ENCODE results near the gene TSPAN14.

The TSPAN14 gene, protein sequence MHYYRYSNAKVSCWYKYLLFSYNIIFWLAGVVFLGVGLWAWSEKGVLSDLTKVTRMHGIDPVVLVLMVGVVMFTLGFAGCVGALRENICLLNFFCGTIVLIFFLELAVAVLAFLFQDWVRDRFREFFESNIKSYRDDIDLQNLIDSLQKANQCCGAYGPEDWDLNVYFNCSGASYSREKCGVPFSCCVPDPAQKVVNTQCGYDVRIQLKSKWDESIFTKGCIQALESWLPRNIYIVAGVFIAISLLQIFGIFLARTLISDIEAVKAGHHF

DNA sequence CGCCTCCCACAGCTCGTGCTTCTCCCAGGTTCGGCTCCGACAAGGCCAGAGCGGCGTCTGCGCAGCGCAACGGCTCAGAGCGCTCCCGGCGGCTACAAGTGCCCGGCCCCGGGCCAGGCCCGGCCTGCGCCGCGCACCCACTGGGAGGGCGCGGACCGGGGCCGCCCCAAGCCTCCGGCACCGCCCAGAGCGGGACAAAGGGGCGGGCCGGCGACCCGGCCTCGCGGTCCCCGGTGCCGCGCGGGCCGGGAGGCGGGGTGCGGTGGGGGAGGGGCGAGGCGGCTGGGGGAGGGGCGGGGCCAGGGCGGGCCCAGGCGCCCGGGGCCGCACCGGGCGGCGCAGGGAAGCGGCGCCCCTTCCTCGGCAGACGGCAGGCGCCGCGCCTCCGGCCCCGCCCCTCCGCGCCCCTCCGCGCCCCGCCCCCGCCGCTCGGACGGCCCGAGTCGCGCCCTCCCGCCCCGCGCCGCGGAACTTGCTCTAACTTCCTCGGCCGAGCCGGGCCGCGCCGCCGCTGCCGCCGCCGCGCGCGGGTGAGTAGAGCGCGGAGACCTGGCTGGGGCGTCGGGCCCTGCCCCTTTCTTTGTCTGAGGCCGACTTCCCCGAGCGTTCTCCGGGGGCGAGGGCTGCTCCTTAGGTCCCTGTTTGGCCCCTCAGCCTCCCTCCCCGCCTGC, at the start of gene TSPAN14:
TSS of gene TSPAN14 (plus strand) at position 469 of the 671 bp plus-strand sequence. CDS start 34,924 bp downstream, outside the sequence.
- peak within 1 kb of the TSS; percentile 95 for H3K4me3 Mint-ChIP-seq
- no peaks in the 10 kb centered on the region for H3K9me3 Mint-ChIP-seq (ENCODE audit: low read depth)
- no peaks in the 10 kb centered on the region for H3K27me3 Mint-ChIP-seq
- peak within 1 kb of the TSS; percentile 100 for H3K27ac Mint-ChIP-seq
- peaks cover 44% of the 10 kb centered on the region for H3K4me1 Mint-ChIP-seq (ENCODE audit: low read depth)
- no peaks in the 10 kb centered on the region for H3K36me3 Mint-ChIP-seq

DNA sequence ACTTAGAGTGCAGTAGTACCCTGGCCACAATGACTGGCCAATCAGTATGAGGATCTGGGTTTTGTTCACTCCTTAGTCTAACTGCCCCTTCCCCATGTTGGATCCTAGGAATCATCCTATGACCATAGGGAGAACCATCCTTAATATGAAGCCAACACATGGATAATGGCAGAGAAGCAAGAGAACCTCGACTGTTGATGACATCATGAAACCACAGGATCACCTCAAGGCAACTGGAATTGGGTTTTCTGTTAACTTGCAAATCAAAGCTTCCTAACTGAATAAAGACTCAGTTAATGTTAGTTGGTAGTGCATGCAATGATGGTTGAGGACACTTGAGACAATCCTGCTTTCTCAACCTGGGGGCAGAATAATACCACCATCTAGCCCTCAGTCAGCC, 49.1 kb upstream of the TSPAN14 start:
- Mint-ChIP-seq H3K36me3 (no peaks in the 10 kb centered on the region), H3K4me1 (ENCODE audit: low read depth) (peaks cover 15% of the 10 kb centered on the region), H3K27me3 (no peaks in the 10 kb centered on the region), H3K27ac (no peak overlapping the region), H3K9me3 (ENCODE audit: low read depth) (no peaks in the 10 kb centered on the region), H3K4me3 (no peak overlapping the region)

DNA sequence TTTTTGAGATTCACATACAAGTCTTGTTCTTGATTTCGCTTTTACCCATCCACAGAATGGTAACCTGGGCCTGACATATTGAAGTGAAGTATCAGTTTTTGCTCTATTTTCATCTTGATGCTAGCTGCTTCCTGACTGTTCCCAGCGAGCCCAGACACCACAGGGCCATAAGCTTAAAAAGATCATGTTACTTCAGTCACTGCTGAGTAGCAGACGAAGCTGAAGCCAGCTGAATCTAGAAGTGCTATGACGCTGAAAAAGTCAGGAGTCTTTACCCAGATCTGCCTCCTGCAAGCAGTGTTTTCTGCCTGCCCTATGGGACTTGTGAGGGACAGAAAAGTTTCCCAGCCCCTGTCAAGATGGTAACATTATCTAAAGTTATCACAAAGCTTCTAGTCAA, 48.5 kb upstream of the TSPAN14 start:
- no peak overlapping the region for H3K27ac Mint-ChIP-seq
- no peaks in the 10 kb centered on the region for H3K27me3 Mint-ChIP-seq
- no peaks in the 10 kb centered on the region for H3K9me3 Mint-ChIP-seq (ENCODE audit: low read depth)
- no peaks in the 10 kb centered on the region for H3K36me3 Mint-ChIP-seq
- peaks cover 18% of the 10 kb centered on the region for H3K4me1 Mint-ChIP-seq (ENCODE audit: low read depth)
- H3K4me3 Mint-ChIP-seq: no peak overlapping the region

DNA sequence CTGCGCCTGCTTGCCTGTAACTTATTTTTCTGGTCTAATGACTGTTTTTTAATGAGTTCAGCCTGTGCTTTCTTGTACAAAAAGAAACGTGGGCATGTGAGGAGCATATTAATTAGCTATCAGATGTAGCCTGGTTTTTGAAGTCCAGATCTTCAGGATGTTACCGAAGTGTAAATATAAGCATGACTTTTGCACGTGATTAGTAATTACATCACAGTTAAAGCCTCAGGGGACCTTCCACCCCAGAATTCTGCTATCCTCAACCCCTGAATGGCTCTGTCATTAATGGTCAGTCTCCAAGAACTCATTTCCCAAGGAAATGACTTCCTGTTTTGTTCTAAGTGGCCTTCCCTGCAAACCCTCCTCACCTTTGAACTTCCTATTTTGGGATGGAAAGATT, 47.9 kb upstream of the TSPAN14 start:
- H3K36me3 Mint-ChIP-seq: no peaks in the 10 kb centered on the region
- peaks cover 22% of the 10 kb centered on the region for H3K4me1 Mint-ChIP-seq (ENCODE audit: low read depth)
- no peaks in the 10 kb centered on the region for H3K9me3 Mint-ChIP-seq (ENCODE audit: low read depth)
- no peak overlapping the region for H3K4me3 Mint-ChIP-seq
- H3K27ac Mint-ChIP-seq: no peak overlapping the region
- no peaks in the 10 kb centered on the region for H3K27me3 Mint-ChIP-seq

DNA sequence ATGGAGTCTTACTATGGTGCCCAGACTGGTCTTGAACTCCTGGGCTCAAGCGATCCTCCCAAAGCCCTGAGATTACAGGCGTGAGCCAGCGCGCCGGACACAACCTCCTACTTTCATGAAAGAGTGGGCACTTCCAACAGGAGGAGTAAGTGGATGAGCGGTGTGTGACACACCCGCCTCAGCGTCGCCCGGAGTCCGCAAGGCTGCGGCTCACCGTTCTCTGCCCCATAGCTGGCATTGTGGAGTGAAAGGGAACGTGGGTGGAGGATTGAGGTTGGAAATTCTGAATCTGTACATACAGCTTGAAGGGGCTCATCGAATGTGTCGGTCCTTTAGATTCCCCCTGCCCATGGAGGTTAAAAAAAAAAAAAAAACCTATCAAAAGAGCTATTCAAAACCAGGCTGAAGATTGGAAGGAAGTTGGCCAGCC, 46.3 kb upstream of the TSPAN14 start:
- Mint-ChIP-seq H3K4me1 (ENCODE audit: low read depth) (peaks cover 28% of the 10 kb centered on the region), H3K36me3 (no peaks in the 10 kb centered on the region), H3K27ac (peak overlapping the region; percentile 97), H3K27me3 (no peaks in the 10 kb centered on the region), H3K9me3 (ENCODE audit: low read depth) (no peaks in the 10 kb centered on the region), H3K4me3 (peak overlapping the region; percentile 91)

DNA sequence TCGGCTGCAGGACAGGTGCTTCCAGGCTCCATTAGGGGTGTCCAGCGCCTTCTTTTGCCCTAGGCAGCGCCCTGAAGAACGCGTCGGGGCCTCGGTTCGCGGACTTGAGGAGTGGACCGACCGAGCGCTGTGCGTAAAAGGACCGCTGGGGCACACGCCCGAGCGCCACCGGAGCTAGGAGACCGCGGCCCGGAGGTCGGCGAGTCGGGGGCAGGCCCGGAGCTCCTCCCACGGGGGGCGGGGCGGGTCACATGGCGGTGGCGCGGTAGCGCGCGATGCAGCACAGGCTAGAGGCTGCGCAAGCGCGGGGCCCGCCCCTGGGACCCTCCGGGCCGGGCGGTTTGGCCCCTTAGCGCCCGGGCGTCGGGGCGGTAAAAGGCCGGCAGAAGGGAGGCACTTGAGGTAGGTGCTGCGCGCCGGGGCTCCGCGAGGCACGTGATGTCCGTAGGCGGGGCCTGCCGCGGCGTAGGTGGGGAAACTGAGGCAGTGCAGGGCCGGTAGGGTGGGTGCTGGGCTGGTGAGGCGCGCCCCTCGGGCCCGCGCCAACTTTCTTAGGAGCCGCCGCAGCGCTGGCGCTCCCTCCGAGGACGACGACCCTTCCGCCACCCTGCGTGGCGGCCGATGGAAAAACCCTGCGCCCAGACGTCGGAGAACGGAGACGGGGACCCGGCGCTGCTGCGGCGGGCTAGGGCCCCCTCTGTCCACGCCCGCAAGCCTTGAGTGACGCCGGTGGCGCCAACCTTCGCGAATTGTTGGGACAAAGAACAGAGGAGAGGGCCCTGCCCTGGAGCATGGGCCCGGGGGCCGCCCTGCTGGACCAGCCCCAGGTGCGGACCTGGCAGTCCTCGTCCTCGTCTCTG, 45.6 kb upstream of the TSPAN14 start, which contains the start of gene PRXL2A:
TSS of gene PRXL2A (plus strand) at position 310 of the 860 bp plus-strand sequence. CDS start 11,917 bp downstream, outside the sequence.
- H3K9me3 Mint-ChIP-seq (ENCODE audit: low read depth): no peaks in the 10 kb centered on the region
- no peaks in the 10 kb centered on the region for H3K36me3 Mint-ChIP-seq
- H3K4me3 Mint-ChIP-seq: peak within 1 kb of the TSS; percentile 91
- H3K4me1 Mint-ChIP-seq (ENCODE audit: low read depth): peaks cover 33% of the 10 kb centered on the region
- no peaks in the 10 kb centered on the region for H3K27me3 Mint-ChIP-seq
- peak within 1 kb of the TSS; percentile 97 for H3K27ac Mint-ChIP-seq

DNA sequence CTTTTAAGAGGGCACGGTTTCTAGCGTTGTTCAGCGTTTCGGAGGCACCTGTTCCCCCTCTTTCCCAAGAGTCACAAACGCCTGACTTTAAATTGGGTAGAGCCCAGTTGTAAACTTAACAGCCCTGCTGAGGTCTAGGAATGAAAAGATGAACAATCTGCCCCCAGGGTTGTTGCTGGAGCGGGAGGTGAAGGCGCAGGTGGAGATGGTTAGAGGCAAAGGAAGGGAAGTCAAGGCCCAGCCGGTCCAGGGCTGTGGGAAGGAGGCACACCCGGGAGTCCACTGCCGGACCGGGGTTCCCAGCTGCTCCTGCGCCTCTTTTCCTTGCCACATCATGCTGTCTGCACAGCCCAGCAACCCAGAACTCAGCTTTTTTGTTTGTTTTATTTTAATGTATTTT, 45.0 kb upstream of the TSPAN14 start:
- no peaks in the 10 kb centered on the region for H3K27me3 Mint-ChIP-seq
- H3K9me3 Mint-ChIP-seq (ENCODE audit: low read depth): no peaks in the 10 kb centered on the region
- H3K4me1 Mint-ChIP-seq (ENCODE audit: low read depth): peaks cover 38% of the 10 kb centered on the region
- peak overlapping the region; percentile 91 for H3K4me3 Mint-ChIP-seq
- no peaks in the 10 kb centered on the region for H3K36me3 Mint-ChIP-seq
- peak overlapping the region; percentile 28 for H3K27ac Mint-ChIP-seq

DNA sequence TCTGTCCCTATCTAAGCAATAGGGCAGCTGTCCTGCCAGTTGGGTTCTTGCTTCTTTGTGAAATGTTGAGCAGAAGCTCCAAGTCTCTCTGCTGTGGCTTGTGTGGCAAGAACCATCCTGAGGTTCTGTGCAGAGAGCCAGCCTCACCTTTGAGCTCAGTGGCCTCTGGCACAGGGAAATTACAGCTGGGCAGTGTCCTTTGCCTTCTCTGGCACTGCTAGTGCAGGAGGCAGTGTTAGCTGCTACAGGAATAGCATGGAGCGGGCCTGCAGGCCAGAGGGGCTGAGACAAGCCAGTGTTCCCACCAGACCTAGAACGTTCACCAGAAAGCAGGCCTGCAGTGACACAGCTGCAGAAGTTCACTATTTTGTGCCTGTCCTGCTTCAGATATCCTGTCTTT, 44.0 kb upstream of the TSPAN14 start:
- Mint-ChIP-seq H3K4me1 (ENCODE audit: low read depth) (peaks cover 38% of the 10 kb centered on the region), H3K9me3 (ENCODE audit: low read depth) (no peaks in the 10 kb centered on the region), H3K27me3 (no peaks in the 10 kb centered on the region), H3K36me3 (no peaks in the 10 kb centered on the region), H3K4me3 (peak overlapping the region; percentile 91), H3K27ac (no peak overlapping the region)

DNA sequence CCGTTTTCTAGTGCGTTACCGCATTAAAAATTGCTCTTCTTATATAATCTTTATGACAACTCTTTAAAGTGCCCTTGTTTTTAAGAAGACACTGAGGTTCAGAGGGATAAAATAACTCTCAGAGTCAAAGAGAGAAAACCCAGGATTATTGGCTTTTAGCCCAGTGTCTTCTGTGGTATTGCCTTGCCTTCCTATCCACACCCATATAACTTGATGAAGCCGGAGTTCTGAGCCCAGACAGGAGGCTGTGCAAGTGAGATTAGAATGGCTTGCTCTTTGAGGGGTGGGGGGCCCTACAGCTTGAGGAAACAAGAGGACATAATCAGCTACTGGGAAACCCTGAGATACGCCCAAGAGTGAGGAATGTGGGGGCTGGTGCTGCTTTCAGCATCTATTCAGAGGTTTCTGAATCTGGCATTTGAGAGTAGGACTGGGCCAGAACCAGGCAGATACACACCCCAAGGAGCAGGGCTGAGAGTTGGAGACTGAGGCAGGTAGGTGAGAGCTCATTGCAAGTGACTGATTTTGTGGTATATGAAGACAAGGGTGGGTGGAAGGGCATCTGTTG, 43.4 kb upstream of the TSPAN14 start:
- H3K27ac Mint-ChIP-seq: no peak overlapping the region
- no peaks in the 10 kb centered on the region for H3K27me3 Mint-ChIP-seq
- H3K9me3 Mint-ChIP-seq (ENCODE audit: low read depth): no peaks in the 10 kb centered on the region
- no peaks in the 10 kb centered on the region for H3K36me3 Mint-ChIP-seq
- peaks cover 38% of the 10 kb centered on the region for H3K4me1 Mint-ChIP-seq (ENCODE audit: low read depth)
- H3K4me3 Mint-ChIP-seq: peak overlapping the region; percentile 2

DNA sequence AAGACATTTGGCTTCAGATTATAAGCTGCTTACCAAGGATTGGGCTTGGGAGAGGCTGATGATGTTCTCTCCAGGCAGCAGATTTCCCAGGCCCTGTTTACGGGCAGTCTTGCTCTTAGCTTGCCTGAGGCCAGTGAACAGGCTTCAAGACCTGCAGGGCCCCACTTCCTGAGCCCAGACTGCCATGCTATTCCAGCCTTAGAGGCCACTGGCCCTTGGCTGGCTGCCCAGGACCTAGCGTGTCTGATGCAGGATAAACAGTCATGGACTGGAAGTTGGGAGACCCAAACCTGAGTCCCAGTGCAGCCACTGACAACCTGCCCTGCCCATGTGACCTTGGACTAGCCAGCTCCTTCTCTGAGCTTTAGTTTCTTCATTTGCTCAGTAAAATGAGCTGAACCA, 42.8 kb upstream of the TSPAN14 start:
- peaks cover 40% of the 10 kb centered on the region for H3K4me1 Mint-ChIP-seq (ENCODE audit: low read depth)

DNA sequence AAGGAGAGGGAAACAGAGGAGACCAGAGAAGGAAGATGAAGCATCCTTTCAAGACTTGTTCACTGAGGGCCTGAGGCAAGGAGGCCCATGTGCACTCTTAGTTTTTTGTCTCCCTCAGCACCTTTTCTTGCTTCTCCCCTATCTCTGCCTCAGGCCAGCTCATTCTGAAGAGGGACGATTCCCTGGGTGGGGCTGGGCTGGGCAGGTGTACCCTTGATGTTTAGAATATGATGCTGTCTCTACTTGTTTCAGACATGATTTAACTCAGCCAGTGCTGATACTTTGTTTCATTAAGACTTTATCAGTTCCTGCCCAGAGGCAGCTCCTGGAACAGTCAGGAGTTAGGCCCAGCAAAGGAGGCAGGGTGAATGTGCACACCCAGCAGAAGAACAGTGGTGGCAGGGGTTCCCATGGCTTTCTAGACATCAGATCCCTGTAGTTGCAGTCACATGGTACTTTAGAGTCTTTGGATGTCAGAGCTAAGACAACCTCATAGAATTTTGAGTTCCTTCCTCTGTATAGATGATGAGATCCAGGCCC, 42.4 kb upstream of the TSPAN14 start:
- Mint-ChIP-seq H3K9me3 (ENCODE audit: low read depth) (no peaks in the 10 kb centered on the region), H3K36me3 (no peaks in the 10 kb centered on the region), H3K27me3 (no peaks in the 10 kb centered on the region), H3K4me1 (ENCODE audit: low read depth) (peaks cover 41% of the 10 kb centered on the region), H3K4me3 (no peak overlapping the region), H3K27ac (no peak overlapping the region)

More for the DNA sequence above, 42.8 kb upstream of the TSPAN14 start:
- Mint-ChIP-seq H3K27ac (no peak overlapping the region), H3K4me3 (no peak overlapping the region), H3K9me3 (ENCODE audit: low read depth) (no peaks in the 10 kb centered on the region), H3K36me3 (no peaks in the 10 kb centered on the region), H3K27me3 (no peaks in the 10 kb centered on the region)

DNA sequence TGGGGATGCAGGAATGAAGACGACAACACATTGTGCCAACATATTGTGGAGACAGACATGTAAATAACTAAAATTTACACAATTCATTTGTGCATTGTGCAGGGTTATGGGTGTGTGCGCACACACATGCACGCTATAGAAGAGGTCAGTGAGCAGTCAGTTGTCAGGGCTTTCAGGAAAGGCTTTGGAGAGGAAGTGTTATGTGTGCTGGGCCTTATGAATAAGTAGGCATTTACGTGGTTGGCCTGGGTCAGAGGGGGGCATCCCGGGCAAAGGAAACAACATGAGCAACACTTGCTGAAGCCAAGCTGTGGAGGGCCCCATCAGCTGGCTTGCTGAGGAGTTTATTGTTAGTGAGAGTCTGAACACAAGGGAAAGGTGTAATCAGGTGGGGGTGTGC, 41.6 kb upstream of the TSPAN14 start:
- no peak overlapping the region for H3K4me3 Mint-ChIP-seq
- H3K27ac Mint-ChIP-seq: no peak overlapping the region
- peaks cover 39% of the 10 kb centered on the region for H3K4me1 Mint-ChIP-seq (ENCODE audit: low read depth)
- H3K9me3 Mint-ChIP-seq (ENCODE audit: low read depth): no peaks in the 10 kb centered on the region
- H3K27me3 Mint-ChIP-seq: no peaks in the 10 kb centered on the region
- no peaks in the 10 kb centered on the region for H3K36me3 Mint-ChIP-seq

DNA sequence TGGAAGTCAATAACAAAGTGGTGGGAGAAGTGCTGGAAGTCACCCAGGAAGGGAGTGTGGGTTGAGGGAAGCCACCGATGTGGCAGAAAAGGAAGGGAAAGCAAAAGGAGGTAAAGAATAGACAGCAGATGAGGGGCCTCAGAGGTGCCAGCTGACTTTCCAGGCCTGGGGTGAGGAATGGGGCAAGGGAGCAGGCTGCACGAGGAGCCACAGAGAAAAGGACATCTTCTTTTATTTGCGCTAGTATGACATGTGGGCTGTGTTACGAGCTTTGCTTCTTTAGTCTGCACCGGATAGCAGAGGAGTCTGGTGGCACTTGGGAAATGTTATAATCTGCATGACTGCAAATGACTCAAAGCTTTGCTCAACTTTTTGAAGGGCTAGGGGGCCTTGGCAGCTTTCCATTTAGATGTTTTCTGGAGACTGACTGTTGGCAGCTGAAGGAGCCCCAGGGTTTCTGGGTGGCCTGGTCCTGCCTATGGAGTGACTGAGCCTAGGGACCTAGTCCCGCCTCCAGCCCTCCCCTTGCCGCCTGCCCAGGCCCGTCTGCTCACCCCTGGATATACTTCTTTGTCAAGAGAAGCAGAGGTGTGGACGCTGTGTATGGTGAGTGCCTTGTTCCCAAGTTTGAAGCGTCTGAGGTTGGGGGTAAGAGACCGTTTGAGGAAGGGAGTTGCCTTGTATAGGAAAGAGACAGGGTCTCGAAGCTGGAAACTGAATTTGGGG, 40.7 kb upstream of the TSPAN14 start:
- H3K9me3 Mint-ChIP-seq (ENCODE audit: low read depth): no peaks in the 10 kb centered on the region
- no peaks in the 10 kb centered on the region for H3K36me3 Mint-ChIP-seq
- peaks cover 34% of the 10 kb centered on the region for H3K4me1 Mint-ChIP-seq (ENCODE audit: low read depth)
- H3K27me3 Mint-ChIP-seq: no peaks in the 10 kb centered on the region
- H3K27ac Mint-ChIP-seq: peak overlapping the region; percentile 43
- peak overlapping the region; percentile 36 for H3K4me3 Mint-ChIP-seq

Measured in activated naive CD8-positive, alpha-beta T cell (primary cell).